OCI-LY7 (cell line): ENCODE data around the gene PWP1. TPM values are rescaled to one million over a fixed set of nuclear protein-coding genes. Genes with fewer than 3 reads are reported as not detected.

ENCODE experiments used
- BruUV-seq: library from RNA; stranded (reverse); fragments of 400-500 nt; replicated peaks from 2 replicates; lab custom pipeline; 2021; lab: Mats Ljungman, UMichigan
- CTCF ChIA-PET: fragments of 300-600 bp; sonication (Branson Sonifier 250); formaldehyde crosslinking; loops from one replicate; lab custom pipeline; 2022; ENCODE audit warnings: antibody characterized with exemption; ENCODE audit not compliant: unreplicated experiment; lab: Charles Lee
- POLR2A ChIA-PET: fragments of 300-600 bp; sonication (Branson Sonifier 250); formaldehyde crosslinking; loops from one replicate; lab custom pipeline; 2022; ENCODE audit warnings: antibody characterized with exemption; lab: Charles Lee
- DNase-seq: peaks from one replicate; pipeline ENCODE4 v3.0.0-alpha.2; 2015; ENCODE audit warnings: low spot score
- H2AFZ ChIP-seq: fragments of 200-600 bp; sonication (generic), shearing (Covaris generic); 2 replicates; pipeline ENCODE4 v1.6.1; 2014; ENCODE audit warnings: mild to moderate bottlenecking, antibody characterized with exemption, low read length, moderate library complexity
- H3K27ac ChIP-seq: fragments of 200-600 bp; sonication (generic); 2 replicates; pipeline ENCODE4 v1.5.1; 2014; ENCODE audit warnings: mixed run types, low read depth, mild to moderate bottlenecking, moderate library complexity, low read length, inconsistent platforms; ENCODE audit not compliant: poor library complexity, severe bottlenecking
- H3K36me3 ChIP-seq: fragments of 200-600 bp; sonication (generic); 2 replicates; pipeline ENCODE4 v1.6.1; 2014; ENCODE audit warnings: mild to moderate bottlenecking, antibody characterized with exemption, low read length, moderate library complexity, mixed read lengths; ENCODE audit not compliant: insufficient read depth
- H3K4me1 ChIP-seq: fragments of 200-600 bp; sonication (generic); 2 replicates; pipeline ENCODE4 v1.5.1; 2014; ENCODE audit warnings: mild to moderate bottlenecking, low read length; ENCODE audit not compliant: insufficient read depth, poor library complexity, severe bottlenecking
- H3K4me2 ChIP-seq: fragments of 200-600 bp; sonication (generic); 2 replicates; pipeline ENCODE4 v1.6.1; 2014; ENCODE audit warnings: mild to moderate bottlenecking, low read length
- H3K4me3 ChIP-seq: fragments of 200-600 bp; sonication (generic); 2 replicates; pipeline ENCODE4 v1.5.1; 2014; ENCODE audit warnings: mild to moderate bottlenecking, low read depth, low read length; ENCODE audit not compliant: poor library complexity, severe bottlenecking
- H3K79me2 ChIP-seq: fragments of 200-600 bp; sonication (generic); 2 replicates; pipeline ENCODE4 v1.6.1; 2016; ENCODE audit warnings: low read depth, mild to moderate bottlenecking, low read length, moderate library complexity, mixed read lengths; ENCODE audit not compliant: insufficient read depth
- H3K9me2 ChIP-seq: fragments of 200-600 bp; sonication (generic); 2 replicates; pipeline ENCODE4 v1.6.1; 2016; ENCODE audit warnings: mild to moderate bottlenecking, low read length, mixed read lengths; ENCODE audit not compliant: insufficient read depth
- H3K9me3 ChIP-seq: fragments of 200-600 bp; sonication (generic); 2 replicates; pipeline ENCODE4 v1.6.1; 2014; ENCODE audit warnings: mild to moderate bottlenecking, mixed run types, low read length, mixed read lengths
- H4K20me1 ChIP-seq: fragments of 200-600 bp; sonication (generic); 2 replicates; pipeline ENCODE4 v1.6.1; 2014; ENCODE audit warnings: mild to moderate bottlenecking, antibody characterized with exemption, low read length, moderate library complexity, mixed read lengths; ENCODE audit not compliant: insufficient read depth
- EZH2phosphoT487 ChIP-seq: fragments of 200-600 bp; sonication (generic); IDR thresholded peaks from 2 replicates; pipeline ENCODE4 v1.6.1; 2018; ENCODE audit warnings: low read depth, borderline replicate concordance, mild to moderate bottlenecking, mixed run types, antibody characterized with exemption, low read length, moderate library complexity, mixed read lengths
- intact Hi-C: fragments of 100-400 bp; cut with micrococcal nuclease; formaldehyde crosslinking; loops from one replicate; pipeline ENCODE4 v1.10.0; 2022; ENCODE audit not compliant: unreplicated experiment
- total RNA-seq, 2 experiments: library from RNA; depleted of rRNA in 1 of 2; stranded (reverse); fragments of >200 nt in 1 of 2; shearing (Covaris generic) in 1 of 2; gene quantifications; 2 replicates each; pipeline ENCODE4 v1.2.3, GENCODE V29; 2014 to 2022
- TF ChIP-seq, protein P1 (sequence below): fragments of 200-600 bp; sonication (generic); conservative IDR thresholded peaks from 2 replicates; pipeline ENCODE4 v1.5.1; 2014; ENCODE audit warnings: mild to moderate bottlenecking, antibody characterized with exemption, low read length, moderate library complexity, mixed read lengths

PWP1 gene
- total RNA-seq, 2 experiments from 2014 or later = 28.2 to 44.5 TPM

DNA sequence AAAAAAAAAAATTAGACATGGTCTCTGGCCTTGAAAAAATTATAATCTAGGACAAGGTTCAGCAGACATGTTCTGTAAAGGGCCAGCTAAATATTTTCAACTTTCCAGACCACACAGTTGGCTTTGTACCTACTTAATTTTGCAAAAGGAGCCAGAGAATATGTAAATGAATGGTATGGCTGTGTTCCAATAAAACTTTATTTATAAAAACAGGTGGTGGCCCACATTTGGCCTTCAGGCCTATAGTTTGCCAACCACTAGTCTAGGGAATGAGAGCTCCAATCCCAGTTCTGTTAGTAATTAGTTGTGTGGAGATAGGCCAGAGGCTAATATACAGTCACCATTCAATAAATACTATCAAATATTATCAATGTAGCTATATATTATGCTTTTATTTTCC lies 29.3 kb upstream of the PWP1 start:
- POLR2A ChIA-PET = no interaction called here
- CTCF ChIA-PET = interaction anchor here (0.6 kb wide), 1 partner anchor 18 kb away, joined by 3 read pairs; no protein-coding TSS in a partner anchor
- Histone ChIP-seq H3K79me2 (no peaks in the 10 kb centered on the region), H3K9me3 (no peaks in the 10 kb centered on the region), H3K4me1 (no peaks in the 10 kb centered on the region), H4K20me1 (no peaks in the 10 kb centered on the region), H3K27ac (no peak overlapping the region), H3K4me2 (no peak overlapping the region), H3K4me3 (no peak overlapping the region), H2AFZ (no peak overlapping the region), H3K9me2 (no peaks in the 10 kb centered on the region), H3K36me3 (no peaks in the 10 kb centered on the region)
- TF ChIP-seq, protein P1, sequence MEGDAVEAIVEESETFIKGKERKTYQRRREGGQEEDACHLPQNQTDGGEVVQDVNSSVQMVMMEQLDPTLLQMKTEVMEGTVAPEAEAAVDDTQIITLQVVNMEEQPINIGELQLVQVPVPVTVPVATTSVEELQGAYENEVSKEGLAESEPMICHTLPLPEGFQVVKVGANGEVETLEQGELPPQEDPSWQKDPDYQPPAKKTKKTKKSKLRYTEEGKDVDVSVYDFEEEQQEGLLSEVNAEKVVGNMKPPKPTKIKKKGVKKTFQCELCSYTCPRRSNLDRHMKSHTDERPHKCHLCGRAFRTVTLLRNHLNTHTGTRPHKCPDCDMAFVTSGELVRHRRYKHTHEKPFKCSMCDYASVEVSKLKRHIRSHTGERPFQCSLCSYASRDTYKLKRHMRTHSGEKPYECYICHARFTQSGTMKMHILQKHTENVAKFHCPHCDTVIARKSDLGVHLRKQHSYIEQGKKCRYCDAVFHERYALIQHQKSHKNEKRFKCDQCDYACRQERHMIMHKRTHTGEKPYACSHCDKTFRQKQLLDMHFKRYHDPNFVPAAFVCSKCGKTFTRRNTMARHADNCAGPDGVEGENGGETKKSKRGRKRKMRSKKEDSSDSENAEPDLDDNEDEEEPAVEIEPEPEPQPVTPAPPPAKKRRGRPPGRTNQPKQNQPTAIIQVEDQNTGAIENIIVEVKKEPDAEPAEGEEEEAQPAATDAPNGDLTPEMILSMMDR = no peak
- no peak for TF ChIP-seq EZH2phosphoT487
- DNase-seq = no peak
- BruUV-seq = no TSS peak
- intact Hi-C loops = no loop called here

DNA sequence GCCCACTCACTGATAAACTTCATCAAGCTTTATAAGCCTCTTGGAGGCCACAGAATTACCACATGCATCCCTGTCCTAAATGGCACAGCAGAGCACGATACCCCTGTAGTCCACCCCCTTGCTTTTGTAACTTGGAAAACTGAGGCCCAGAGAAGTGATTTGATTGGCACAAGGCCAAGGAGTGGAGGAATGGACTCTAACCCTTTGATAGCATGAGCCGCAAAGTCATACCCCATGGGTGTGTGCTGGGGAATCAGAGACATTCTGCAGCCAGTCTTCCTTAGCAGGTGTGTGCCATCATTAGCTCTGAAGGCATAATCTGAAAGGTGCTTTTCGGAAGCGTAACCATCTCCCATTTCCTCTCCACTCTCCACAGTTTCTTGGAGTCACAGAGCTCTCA lies 28.5 kb upstream of the PWP1 start:
- Histone ChIP-seq H3K27ac (no peak overlapping the region), H3K36me3 (no peaks in the 10 kb centered on the region), H4K20me1 (no peaks in the 10 kb centered on the region), H3K4me2 (no peak overlapping the region), H3K79me2 (no peaks in the 10 kb centered on the region), H3K9me3 (no peaks in the 10 kb centered on the region), H3K9me2 (no peaks in the 10 kb centered on the region), H2AFZ (no peak overlapping the region), H3K4me3 (no peak overlapping the region), H3K4me1 (no peaks in the 10 kb centered on the region)
- no peak for TF ChIP-seq EZH2phosphoT487
- TF ChIP-seq, protein P1 = no peak
- ChIA-PET POLR2A (no interaction called here), CTCF (no interaction called here)
- intact Hi-C loops = no loop called here
- BruUV-seq = no TSS peak
- DNase-seq = no peak

DNA sequence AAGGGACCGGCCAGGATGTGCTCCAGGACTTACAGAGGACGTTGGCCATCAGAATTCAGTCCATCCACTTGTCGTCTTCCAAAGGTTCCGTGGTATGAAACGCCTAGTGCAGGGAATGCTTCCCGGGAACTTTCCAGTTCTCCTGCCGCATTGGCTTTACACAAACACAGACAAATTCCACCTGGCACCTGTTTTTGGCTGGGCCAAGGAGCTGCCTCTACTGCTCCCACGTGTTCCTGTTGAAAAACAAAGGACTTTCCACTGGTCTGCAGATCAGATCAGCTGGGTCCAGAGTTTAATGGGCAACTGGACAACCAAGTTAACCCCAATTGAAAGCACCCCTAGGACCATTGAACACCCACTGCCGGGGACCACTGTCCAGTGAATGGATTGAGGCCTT lies 28.0 kb upstream of the PWP1 start:
- Histone ChIP-seq H3K4me3 (no peak overlapping the region), H3K79me2 (no peaks in the 10 kb centered on the region), H3K9me3 (no peaks in the 10 kb centered on the region), H3K36me3 (no peaks in the 10 kb centered on the region), H2AFZ (no peak overlapping the region), H4K20me1 (no peaks in the 10 kb centered on the region), H3K4me2 (no peak overlapping the region), H3K9me2 (no peaks in the 10 kb centered on the region), H3K27ac (no peak overlapping the region), H3K4me1 (no peaks in the 10 kb centered on the region)
- intact Hi-C loops = no loop called here
- no TSS peak for BruUV-seq
- no peak for TF ChIP-seq EZH2phosphoT487
- TF ChIP-seq, protein P1 = no peak
- DNase-seq = no peak
- ChIA-PET CTCF (no interaction called here), POLR2A (no interaction called here)
